ENCODE measurements around the gene ALOXE3. TPM values are rescaled to one million over a fixed set of nuclear protein-coding genes. Genes with fewer than 3 reads are reported as not detected.

Gene ALOXE3
- total RNA-seq, 1 donor from 2014 or later, result not detected

DNA sequence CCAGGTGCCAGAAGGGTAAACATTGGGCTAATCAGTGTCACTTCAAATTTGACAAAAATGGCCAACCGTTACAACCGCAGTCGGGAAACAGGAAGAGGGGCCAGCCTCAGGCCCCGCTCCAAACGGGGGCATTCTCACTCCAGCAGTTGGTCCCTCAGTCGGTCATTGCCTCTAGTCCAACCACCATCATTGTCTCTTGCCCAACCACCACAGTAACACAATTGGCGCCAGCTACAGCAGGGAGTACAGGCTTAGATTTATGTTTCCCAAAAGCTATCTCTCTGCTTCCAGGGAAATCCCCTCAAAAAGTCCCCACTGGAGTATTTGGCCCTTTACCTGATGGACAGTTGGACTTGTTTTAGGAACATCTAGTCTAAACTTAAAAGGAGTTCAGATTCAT is 59.2 kb downstream of the ALOXE3 start:
- peaks cover 46% of the 10 kb centered on the region for H3K27me3 Mint-ChIP-seq (ENCODE audit: insufficient read depth, low read depth)
- no peak overlapping the region for H3K4me2 ChIP-seq
- TF ChIP-seq EZH2 (IDR thresholded peaks at IDR 0.05), result no peak
- TF ChIP-seq, protein P1, sequence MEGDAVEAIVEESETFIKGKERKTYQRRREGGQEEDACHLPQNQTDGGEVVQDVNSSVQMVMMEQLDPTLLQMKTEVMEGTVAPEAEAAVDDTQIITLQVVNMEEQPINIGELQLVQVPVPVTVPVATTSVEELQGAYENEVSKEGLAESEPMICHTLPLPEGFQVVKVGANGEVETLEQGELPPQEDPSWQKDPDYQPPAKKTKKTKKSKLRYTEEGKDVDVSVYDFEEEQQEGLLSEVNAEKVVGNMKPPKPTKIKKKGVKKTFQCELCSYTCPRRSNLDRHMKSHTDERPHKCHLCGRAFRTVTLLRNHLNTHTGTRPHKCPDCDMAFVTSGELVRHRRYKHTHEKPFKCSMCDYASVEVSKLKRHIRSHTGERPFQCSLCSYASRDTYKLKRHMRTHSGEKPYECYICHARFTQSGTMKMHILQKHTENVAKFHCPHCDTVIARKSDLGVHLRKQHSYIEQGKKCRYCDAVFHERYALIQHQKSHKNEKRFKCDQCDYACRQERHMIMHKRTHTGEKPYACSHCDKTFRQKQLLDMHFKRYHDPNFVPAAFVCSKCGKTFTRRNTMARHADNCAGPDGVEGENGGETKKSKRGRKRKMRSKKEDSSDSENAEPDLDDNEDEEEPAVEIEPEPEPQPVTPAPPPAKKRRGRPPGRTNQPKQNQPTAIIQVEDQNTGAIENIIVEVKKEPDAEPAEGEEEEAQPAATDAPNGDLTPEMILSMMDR (IDR thresholded peaks at IDR 0.05), result no peak
- TF ChIP-seq EZH2phosphoT487 (IDR thresholded peaks at IDR 0.05), result no peak
- H3K4me1 Mint-ChIP-seq, result peaks cover 14% of the 10 kb centered on the region
- peaks cover 8% of the 10 kb centered on the region for H4K20me1 ChIP-seq (ENCODE audit: low read depth)
- no peak overlapping the region for H3K27ac ChIP-seq
- no peaks in the 10 kb centered on the region for H3K79me2 ChIP-seq (ENCODE audit: low read depth)
- H3K27ac Mint-ChIP-seq, result no peak overlapping the region
- H3K36me3 ChIP-seq, result no peaks in the 10 kb centered on the region
- no peaks in the 10 kb centered on the region for H3K9me3 Mint-ChIP-seq
- peaks cover 12% of the 10 kb centered on the region for H3F3A ChIP-seq (ENCODE audit: low read depth)
- no peak overlapping the region for H3K9ac ChIP-seq
- DNase-seq (ENCODE audit: low spot score), result no peak
- H2AFZ ChIP-seq (replicated peaks), result no peak overlapping the region
- peaks cover 21% of the 10 kb centered on the region for H3K4me1 ChIP-seq
- no peaks in the 10 kb centered on the region for H3K9me3 ChIP-seq (ENCODE audit: low read depth)
- no peaks in the 10 kb centered on the region for H3K36me3 Mint-ChIP-seq
- no peak overlapping the region for H3K4me3 Mint-ChIP-seq
- H3K4me3 ChIP-seq, result no peak overlapping the region
- peaks cover 80% of the 10 kb centered on the region for H3K27me3 ChIP-seq

DNA sequence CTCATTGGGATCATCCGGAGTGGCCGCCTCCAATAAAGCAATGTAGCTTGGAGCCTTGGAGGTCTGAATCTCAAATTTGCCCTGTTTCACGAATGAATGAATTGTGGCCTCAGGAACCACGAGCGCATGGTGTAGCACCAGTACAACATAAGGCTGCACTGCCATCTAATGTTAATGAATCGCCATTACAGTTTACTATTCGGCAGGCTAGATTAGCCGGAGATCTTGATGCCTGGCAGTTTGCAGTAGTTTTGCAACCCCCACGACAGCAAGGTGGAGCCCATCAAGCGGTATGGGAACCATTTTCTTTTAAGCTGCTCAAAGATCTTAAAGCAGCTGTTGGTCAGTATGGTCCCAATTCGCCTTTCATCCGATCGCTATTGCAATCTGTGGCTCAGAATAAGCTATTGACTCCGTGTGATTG is 60.6 kb downstream of the ALOXE3 start:
- Histone ChIP-seq H3F3A (ENCODE audit: low read depth) (peaks cover 6% of the 10 kb centered on the region), H3K9me3 (ENCODE audit: low read depth) (no peaks in the 10 kb centered on the region), H4K20me1 (ENCODE audit: low read depth) (peaks cover under 1% of the 10 kb centered on the region), H3K27me3 (peaks cover 70% of the 10 kb centered on the region), H3K4me1 (peaks cover 11% of the 10 kb centered on the region), H3K79me2 (ENCODE audit: low read depth) (no peaks in the 10 kb centered on the region), H3K36me3 (no peaks in the 10 kb centered on the region), H2AFZ (replicated peaks) (no peak overlapping the region), H3K4me2 (peak overlapping the region; percentile 41), H3K4me3 (no peak overlapping the region), H3K9ac (no peak overlapping the region), H3K27ac (no peak overlapping the region)
- peaks cover 8% of the 10 kb centered on the region for H3K4me1 Mint-ChIP-seq
- DNase-seq (ENCODE audit: low spot score), result peak; percentile 89
- H3K27ac Mint-ChIP-seq, result no peak overlapping the region
- no peaks in the 10 kb centered on the region for H3K9me3 Mint-ChIP-seq
- H3K4me3 Mint-ChIP-seq, result no peak overlapping the region
- H3K27me3 Mint-ChIP-seq (ENCODE audit: insufficient read depth, low read depth), result peaks cover 35% of the 10 kb centered on the region
- TF ChIP-seq EZH2phosphoT487 (IDR thresholded peaks at IDR 0.05) (no peak), EZH2 (IDR thresholded peaks at IDR 0.05) (peak; percentile 23)
- TF ChIP-seq, protein P1 (IDR thresholded peaks at IDR 0.05), result peak; percentile 76
- no peaks in the 10 kb centered on the region for H3K36me3 Mint-ChIP-seq

DNA sequence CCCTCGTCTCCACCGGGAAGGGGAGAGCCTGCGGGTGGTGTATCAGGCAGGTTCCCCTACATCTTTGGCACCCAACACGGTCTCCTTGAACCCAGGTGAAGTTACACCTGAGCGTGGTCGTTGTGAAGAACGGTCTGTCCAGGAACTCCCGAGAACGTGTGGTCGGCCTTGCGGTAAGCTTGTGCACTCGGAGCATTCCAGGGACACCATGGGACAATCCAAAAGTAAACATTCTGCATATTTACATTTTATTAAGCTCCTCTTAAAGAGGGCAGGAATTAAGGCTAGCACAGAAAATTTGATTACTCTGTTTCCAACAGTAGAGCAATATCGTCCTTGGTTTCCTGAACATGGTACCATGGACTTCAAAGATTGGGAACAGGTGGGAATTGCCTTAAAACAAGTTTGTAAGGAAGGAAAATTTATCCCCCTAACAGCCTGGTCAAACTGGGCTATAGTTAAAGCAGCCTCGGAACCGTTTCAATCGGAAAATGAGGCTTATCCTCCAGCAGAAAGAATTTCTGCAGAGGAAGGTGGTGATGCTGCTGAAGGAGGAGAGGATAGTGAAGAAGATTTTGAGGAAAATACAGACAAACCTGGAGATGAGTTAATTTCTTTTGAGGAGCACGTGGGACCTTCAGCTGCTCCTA is 61.2 kb downstream of the ALOXE3 start:
- Histone ChIP-seq H3K9me3 (ENCODE audit: low read depth) (no peaks in the 10 kb centered on the region), H3K36me3 (no peaks in the 10 kb centered on the region), H3K4me2 (no peak overlapping the region), H3F3A (ENCODE audit: low read depth) (peaks cover under 1% of the 10 kb centered on the region), H3K27ac (no peak overlapping the region), H3K27me3 (peaks cover 70% of the 10 kb centered on the region), H3K9ac (no peak overlapping the region), H3K4me3 (no peak overlapping the region), H4K20me1 (ENCODE audit: low read depth) (no peaks in the 10 kb centered on the region), H3K4me1 (peaks cover 5% of the 10 kb centered on the region), H2AFZ (replicated peaks) (no peak overlapping the region), H3K79me2 (ENCODE audit: low read depth) (no peaks in the 10 kb centered on the region)
- Mint-ChIP-seq H3K27ac (no peak overlapping the region), H3K36me3 (no peaks in the 10 kb centered on the region), H3K4me3 (peak overlapping the region; percentile 8), H3K9me3 (no peaks in the 10 kb centered on the region), H3K27me3 (ENCODE audit: insufficient read depth, low read depth) (peaks cover 29% of the 10 kb centered on the region), H3K4me1 (peaks cover 7% of the 10 kb centered on the region)
- no peak for DNase-seq (ENCODE audit: low spot score)
- TF ChIP-seq, protein P1 (IDR thresholded peaks at IDR 0.05), result no peak
- TF ChIP-seq EZH2 (IDR thresholded peaks at IDR 0.05), result no peak
- TF ChIP-seq EZH2phosphoT487 (IDR thresholded peaks at IDR 0.05), result no peak

All from neural progenitor cell (in vitro differentiated cells).